MM.1S (cell line): ENCODE data around the gene SEC11C.

Experiments
- CTCF ChIP-seq: fragments of 300-600 bp; sonication (generic); IDR thresholded peaks from 2 replicates; pipeline ENCODE4 v1.5.1; 2016; ENCODE audit warnings: antibody characterized with exemption, low read length, mixed read lengths
- EZH2 ChIP-seq: fragments of 300-600 bp; sonication (generic); optimal IDR thresholded peaks from 2 replicates; pipeline ENCODE3; 2017; ENCODE audit warnings: low read depth, mild to moderate bottlenecking, antibody characterized with exemption, low read length, mixed read lengths
- EZH2phosphoT487 ChIP-seq: fragments of 300-600 bp; sonication (generic); IDR thresholded peaks from 2 replicates; pipeline ENCODE4 v1.6.1; 2018; ENCODE audit warnings: antibody characterized with exemption, low read length

GRCh38 chr18:59101830-59102414, 37.8 kb upstream of the SEC11C start:
- TF ChIP-seq CTCF (no peak), EZH2phosphoT487 (no peak), EZH2 (no peak)
